Prostate gland (tissue), 2 donors: Measurements from ENCODE around the gene EFCAB8. TPM values are rescaled to one million over a fixed set of nuclear protein-coding genes. Genes with fewer than 3 reads are reported as not detected.
"Not testable (repeated sequence)": the region's sequence is repeated elsewhere in the genome, so short reads cannot be mapped to it uniquely, and the experiment has no call there.

Experiments used
- DNase-seq: peaks from one replicate; pipeline ENCODE4 v3.0.0-alpha.2; 2019; ENCODE audit warnings: low spot score
- H3K27ac ChIP-seq, 2 donors: fragments of 200-600 bp; sonication (generic); 2 replicates each; pipeline ENCODE4 v1.5.1; 2017 to 2019
- H3K27me3 ChIP-seq: fragments of 200-600 bp; sonication (generic); replicated peaks from 2 replicates; pipeline ENCODE4 v1.5.1; 2019; ENCODE audit not compliant: insufficient read depth
- H3K36me3 ChIP-seq, 2 donors: fragments of 200-600 bp; sonication (generic); 1 replicate in 1 of 2; 2 replicates in 1 of 2; pipeline versions ENCODE4 v1.5.1 to v1.8.1; 2017 to 2019
- H3K4me1 ChIP-seq: fragments of 200-600 bp; sonication (generic); replicated peaks from 2 replicates; pipeline ENCODE4 v1.5.1; 2019
- H3K4me3 ChIP-seq, 2 donors: fragments of 200-600 bp; sonication (generic); 2 replicates each; pipeline ENCODE4 v1.5.1; 2017 to 2019
- H3K9me3 ChIP-seq: fragments of 200-600 bp; sonication (generic); 2 replicates; pipeline ENCODE4 v1.5.1; 2017
- POLR2A ChIP-seq: fragments of 450-650 bp; IDR thresholded peaks from one replicate; pipeline ENCODE4 v1.6.1; 2016; ENCODE audit warnings: antibody characterized with exemption, mild to moderate bottlenecking
- POLR2AphosphoS5 ChIP-seq: sonication (generic); formaldehyde crosslinking; IDR thresholded peaks from one replicate; pipeline ENCODE4 v1.6.1; 2017; ENCODE audit warnings: antibody characterized with exemption
- WGBS: methylation state at CpG from one replicate; pipeline ENCODE4 v1.1.5; 2018; 5-methylcytosine and 5-hydroxymethylcytosine counted together
- intact Hi-C: fragments of 100-400 bp; cut with DNase I; formaldehyde crosslinking; loops from one replicate; pipeline ENCODE4 v1.14.2; 2022
- total RNA-seq, 2 donors: library from RNA; depleted of rRNA; stranded (reverse); fragments of >200 nt; gene quantifications; one replicate each; pipeline ENCODE4 v1.1.0, GENCODE V29; 2016
- TF ChIP-seq, protein P1 (sequence below), 4 experiments: fragments of 200-600 bp in 2 of 4; fragments of 450-650 bp in 2 of 4; sonication (generic) in 2 of 4; IDR thresholded peaks; 1 replicate in 3 of 4; 2 replicates in 1 of 4; pipeline ENCODE4 v1.5.1; 2016 to 2019; ENCODE audit warnings: antibody characterized with exemption in 4 of 4, mild to moderate bottlenecking in 2 of 4, moderate library complexity in 2 of 4

EFCAB8 gene
- total RNA-seq, 2 donors from 2014 or later: 0.87 to 1.8 TPM

DNA sequence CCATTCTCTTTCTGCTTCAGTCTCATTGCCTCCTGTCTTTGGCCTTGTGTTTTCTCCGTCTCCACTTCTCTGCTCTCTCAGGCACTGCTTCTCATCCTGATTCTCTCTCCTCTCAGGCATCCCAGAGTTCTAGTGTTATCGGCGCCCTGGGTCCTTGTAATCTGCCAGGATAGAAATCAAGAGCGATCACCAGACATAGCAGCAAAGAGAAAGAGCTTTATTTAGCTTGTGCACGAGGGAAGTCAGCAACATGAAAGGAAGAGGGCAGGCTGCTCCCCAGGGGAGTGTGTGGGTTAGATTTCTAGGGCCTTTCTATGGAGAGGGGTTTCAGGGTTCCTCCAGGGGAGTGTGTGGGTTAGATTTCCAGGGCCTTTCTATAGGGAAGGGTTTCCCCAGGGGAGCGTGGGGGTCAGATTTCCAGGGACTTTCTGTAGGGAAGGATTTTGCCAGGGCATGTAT is 113.0 kb downstream of the EFCAB8 start:
- 47% methylated on average over 6 of the region's 6 CpGs for WGBS

GRCh38 chr20:32972181-32973076 is 113.7 kb downstream of the EFCAB8 start:
- no peak for TF ChIP-seq POLR2AphosphoS5
- TF ChIP-seq POLR2A: no peak
- TF ChIP-seq, protein P1, sequence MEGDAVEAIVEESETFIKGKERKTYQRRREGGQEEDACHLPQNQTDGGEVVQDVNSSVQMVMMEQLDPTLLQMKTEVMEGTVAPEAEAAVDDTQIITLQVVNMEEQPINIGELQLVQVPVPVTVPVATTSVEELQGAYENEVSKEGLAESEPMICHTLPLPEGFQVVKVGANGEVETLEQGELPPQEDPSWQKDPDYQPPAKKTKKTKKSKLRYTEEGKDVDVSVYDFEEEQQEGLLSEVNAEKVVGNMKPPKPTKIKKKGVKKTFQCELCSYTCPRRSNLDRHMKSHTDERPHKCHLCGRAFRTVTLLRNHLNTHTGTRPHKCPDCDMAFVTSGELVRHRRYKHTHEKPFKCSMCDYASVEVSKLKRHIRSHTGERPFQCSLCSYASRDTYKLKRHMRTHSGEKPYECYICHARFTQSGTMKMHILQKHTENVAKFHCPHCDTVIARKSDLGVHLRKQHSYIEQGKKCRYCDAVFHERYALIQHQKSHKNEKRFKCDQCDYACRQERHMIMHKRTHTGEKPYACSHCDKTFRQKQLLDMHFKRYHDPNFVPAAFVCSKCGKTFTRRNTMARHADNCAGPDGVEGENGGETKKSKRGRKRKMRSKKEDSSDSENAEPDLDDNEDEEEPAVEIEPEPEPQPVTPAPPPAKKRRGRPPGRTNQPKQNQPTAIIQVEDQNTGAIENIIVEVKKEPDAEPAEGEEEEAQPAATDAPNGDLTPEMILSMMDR (IDR thresholded peaks at IDR 0.05): no peak
- DNase-seq: no peak
- H3K4me3 ChIP-seq: no peak overlapping the region
- no peak overlapping the region for H3K27ac ChIP-seq
- intact Hi-C loops: no loop called here
- H3K36me3 ChIP-seq: no peaks in the 10 kb centered on the region
- H3K4me1 ChIP-seq: no peaks in the 10 kb centered on the region
- no peaks in the 10 kb centered on the region for H3K27me3 ChIP-seq
- WGBS: 76% methylated on average over 13 of the region's 13 CpGs
- no peaks in the 10 kb centered on the region for H3K9me3 ChIP-seq

More for the DNA sequence above, 113.0 kb downstream of the EFCAB8 start:
- Histone ChIP-seq H3K4me1 (no peaks in the 10 kb centered on the region), H3K27me3 (no peaks in the 10 kb centered on the region), H3K36me3 (no peaks in the 10 kb centered on the region), H3K9me3 (no peaks in the 10 kb centered on the region), H3K4me3 (no peak overlapping the region), H3K27ac (no peak overlapping the region)
- DNase-seq: no peak
- no peak for TF ChIP-seq POLR2AphosphoS5
- TF ChIP-seq POLR2A: no peak
- TF ChIP-seq, protein P1 (IDR thresholded peaks at IDR 0.05): no peak
- intact Hi-C loops: no loop called here

DNA sequence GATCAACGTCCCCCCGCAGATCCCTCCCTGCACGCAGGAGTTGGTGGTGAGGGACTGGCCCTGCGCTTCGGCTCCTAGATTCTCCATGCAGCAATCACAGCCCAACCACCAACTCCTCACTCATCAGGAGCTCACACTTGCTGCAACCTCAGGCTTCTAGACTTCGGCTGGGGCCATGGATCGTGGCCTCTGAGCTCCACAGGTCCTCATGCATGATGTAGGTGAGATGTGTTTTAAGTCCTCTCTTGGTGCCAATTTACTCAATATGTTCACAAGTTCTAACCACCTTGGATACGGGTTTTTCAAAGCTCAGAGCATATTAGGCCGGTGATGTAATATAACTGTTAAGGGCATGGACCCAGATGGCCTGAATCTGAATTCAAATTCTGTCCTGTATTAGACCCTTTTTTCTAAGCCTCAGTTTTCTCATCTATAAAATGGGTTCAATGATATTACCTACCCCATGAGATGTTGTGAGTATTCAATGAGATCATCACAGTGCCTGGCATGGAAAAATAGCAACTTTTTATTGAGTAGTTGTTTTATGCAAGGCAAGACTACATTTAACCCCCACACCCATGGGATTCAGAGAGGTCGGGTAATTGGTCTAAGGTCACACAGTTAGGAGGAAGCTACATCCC is 114.5 kb downstream of the EFCAB8 start:
- Histone ChIP-seq H3K27ac (no peak overlapping the region), H3K4me3 (no peak overlapping the region), H3K27me3 (no peaks in the 10 kb centered on the region), H3K36me3 (no peaks in the 10 kb centered on the region), H3K4me1 (no peaks in the 10 kb centered on the region), H3K9me3 (no peaks in the 10 kb centered on the region)
- 96% methylated on average over 10 of the region's 10 CpGs for WGBS
- intact Hi-C loops: no loop called here
- TF ChIP-seq POLR2AphosphoS5: no peak
- TF ChIP-seq, protein P1 (IDR thresholded peaks at IDR 0.05): no peak
- no peak for TF ChIP-seq POLR2A
- no peak for DNase-seq

- intact Hi-C loops, H3K4me1 ChIP-seq, H3K36me3 ChIP-seq, H3K4me3 ChIP-seq, H3K9me3 ChIP-seq, DNase-seq, H3K27ac ChIP-seq, H3K27me3 ChIP-seq: not testable (repeated sequence)
- 76% methylated on average over 9 of the region's 9 CpGs for WGBS
Observed at GRCh38 chr20:32974204-32975064, 115.7 kb downstream of the EFCAB8 start.

DNA sequence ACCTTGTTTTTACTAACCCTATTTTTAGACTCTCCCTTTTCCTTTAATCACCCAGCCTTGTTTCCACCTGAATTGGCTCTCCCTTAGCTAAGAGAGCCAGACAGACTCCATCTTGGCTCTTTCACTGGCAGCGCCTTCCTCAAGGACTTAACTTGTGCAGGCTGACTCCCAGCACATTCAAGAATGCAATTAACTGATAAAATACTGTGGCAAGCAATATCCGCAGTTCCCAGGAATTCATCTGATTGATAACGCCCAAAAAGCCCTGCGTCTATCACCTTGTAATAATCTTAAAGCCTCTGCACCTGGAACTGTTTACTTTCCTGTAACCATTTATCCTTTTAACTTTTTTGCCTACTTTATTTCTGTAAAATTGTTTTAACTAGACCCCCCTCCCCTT is 116.4 kb downstream of the EFCAB8 start:
- DNase-seq, H3K27me3 ChIP-seq, H3K27ac ChIP-seq, H3K4me3 ChIP-seq, H3K4me1 ChIP-seq, H3K36me3 ChIP-seq, H3K9me3 ChIP-seq, intact Hi-C loops: not testable (repeated sequence)
- 76% methylated on average over 4 of the region's 4 CpGs for WGBS
